Liver (tissue), 9 donors: ENCODE data around the gene GALNT10. TPM values are rescaled to one million over a fixed set of nuclear protein-coding genes. Genes with fewer than 3 reads are reported as not detected.

Experiments
- DNase-seq: peaks from one replicate; pipeline ENCODE4 v3.0.0-alpha.2; 2017; ENCODE audit warnings: low spot score
- H3K27ac ChIP-seq, 2 donors: one replicate each; pipeline ENCODE4 v1.7.0; 2013; ENCODE audit warnings: inconsistent platforms in 2 of 2, low read length in 2 of 2, control low read depth in 1 of 2, low read depth in 1 of 2, mild to moderate bottlenecking in 1 of 2
- H3K27me3 ChIP-seq, 4 donors: one replicate each; pipeline versions ENCODE4 v1.6.1 to v1.7.0; 2013; ENCODE audit warnings: low read length in 3 of 4, inconsistent platforms in 1 of 4, mild to moderate bottlenecking in 1 of 4, moderate library complexity in 1 of 4; ENCODE audit not compliant: control insufficient read depth in 4 of 4, insufficient read depth in 4 of 4
- H3K36me3 ChIP-seq, 4 donors: one replicate each; pipeline versions ENCODE4 v1.6.1 to v1.7.0; 2013; ENCODE audit warnings: low read length in 3 of 4, mild to moderate bottlenecking in 3 of 4, low read depth in 1 of 4, moderate library complexity in 1 of 4; ENCODE audit not compliant: control insufficient read depth in 4 of 4, insufficient read depth in 3 of 4
- H3K4me1 ChIP-seq, 4 donors: one replicate each; pipeline versions ENCODE4 v1.6.1 to v1.7.0; 2013; ENCODE audit warnings: low read length in 3 of 4, mild to moderate bottlenecking in 3 of 4, moderate library complexity in 1 of 4; ENCODE audit not compliant: control insufficient read depth in 4 of 4, insufficient read depth in 4 of 4
- H3K4me3 ChIP-seq, 3 donors: one replicate each; pipeline versions ENCODE4 v1.6.1 to v1.7.0; 2013; ENCODE audit warnings: low read length in 3 of 3, control low read depth in 1 of 3, low read depth in 1 of 3, mild to moderate bottlenecking in 1 of 3
- H3K9ac ChIP-seq, 2 donors: one replicate each; pipeline ENCODE4 v1.7.0; 2013; ENCODE audit warnings: low read length in 2 of 2, mild to moderate bottlenecking in 2 of 2, moderate library complexity in 2 of 2, control low read depth in 1 of 2, low read depth in 1 of 2
- H3K9me3 ChIP-seq, 4 donors: one replicate each; pipeline versions ENCODE4 v1.6.1 to v1.7.0; 2013; ENCODE audit warnings: low read length in 3 of 4; ENCODE audit not compliant: control insufficient read depth in 4 of 4
- ATF3 ChIP-seq: IDR thresholded peaks from 2 replicates; pipeline ENCODE4 v1.6.1; 2016; ENCODE audit warnings: antibody characterized with exemption
- CTCF ChIP-seq: fragments of 150-350 bp; IDR thresholded peaks from 2 replicates; pipeline ENCODE4 v1.5.1; 2017; ENCODE audit warnings: improper control_type of control experiment, low read depth, low read length; ENCODE audit not compliant: missing input control
- EGR1 ChIP-seq, 2 donors: IDR thresholded peaks; 2 replicates each; pipeline ENCODE4 v1.6.1; 2016 to 2018; ENCODE audit warnings: antibody characterized with exemption in 2 of 2, low read depth in 2 of 2
- FOXA1 ChIP-seq: IDR thresholded peaks from 2 replicates; pipeline ENCODE4 v1.6.1; 2016; ENCODE audit warnings: antibody characterized with exemption
- FOXA2 ChIP-seq: IDR thresholded peaks from 2 replicates; pipeline ENCODE4 v1.6.1; 2016; ENCODE audit warnings: antibody characterized with exemption
- GABPA ChIP-seq, 2 donors: IDR thresholded peaks in 1 of 2; conservative IDR thresholded peaks in 1 of 2; 2 replicates each; pipeline ENCODE4 v1.6.1; 2016; ENCODE audit warnings: antibody characterized with exemption in 2 of 2, mild to moderate bottlenecking in 1 of 2, moderate library complexity in 1 of 2
- HNF4A ChIP-seq, 2 donors: conservative IDR thresholded peaks; 2 replicates each; pipeline ENCODE4 v1.6.1; 2016; ENCODE audit warnings: antibody characterized with exemption in 2 of 2, mild to moderate bottlenecking in 2 of 2
- HNF4G ChIP-seq: IDR thresholded peaks from 2 replicates; pipeline ENCODE4 v1.6.1; 2016; ENCODE audit warnings: antibody characterized with exemption
- JUND ChIP-seq, 2 donors: IDR thresholded peaks; 2 replicates each; pipeline ENCODE4 v1.6.1; 2016; ENCODE audit warnings: antibody characterized with exemption in 2 of 2
- MAX ChIP-seq: IDR thresholded peaks from 2 replicates; pipeline ENCODE4 v1.6.1; 2016; ENCODE audit warnings: antibody characterized with exemption
- NR2F2 ChIP-seq: IDR thresholded peaks from 2 replicates; pipeline ENCODE4 v1.6.1; 2016; ENCODE audit warnings: antibody characterized with exemption
- RAD21 ChIP-seq, 2 donors: IDR thresholded peaks; 2 replicates each; pipeline ENCODE4 v1.6.1; 2016; ENCODE audit warnings: antibody characterized with exemption in 2 of 2, mild to moderate bottlenecking in 2 of 2
- REST ChIP-seq: IDR thresholded peaks from 2 replicates; pipeline ENCODE4 v1.6.1; 2016; ENCODE audit warnings: antibody characterized with exemption, mild to moderate bottlenecking
- RXRA ChIP-seq, 2 donors: IDR thresholded peaks; 2 replicates each; pipeline ENCODE4 v1.6.1; 2017 to 2018; ENCODE audit warnings: antibody characterized with exemption in 2 of 2, mild to moderate bottlenecking in 1 of 2
- SP1 ChIP-seq: IDR thresholded peaks from 2 replicates; pipeline ENCODE4 v1.6.1; 2018; ENCODE audit warnings: antibody characterized with exemption, mild to moderate bottlenecking
- TAF1 ChIP-seq: conservative IDR thresholded peaks from 2 replicates; pipeline ENCODE4 v1.6.1; 2016; ENCODE audit warnings: antibody characterized with exemption, mild to moderate bottlenecking
- YY1 ChIP-seq: IDR thresholded peaks from 2 replicates; pipeline ENCODE4 v1.6.1; 2016; ENCODE audit warnings: antibody characterized with exemption, mild to moderate bottlenecking
- ZBTB33 ChIP-seq: IDR thresholded peaks from 2 replicates; pipeline ENCODE4 v1.6.1; 2016; ENCODE audit warnings: antibody characterized with exemption
- WGBS: extraction: QIAGEN DNeasy Blood & Tissue Kit; methylation state at CpG from one replicate; pipeline ENCODE4 v1.1.7; 2013; 5-methylcytosine and 5-hydroxymethylcytosine counted together
- polyA plus RNA-seq, 2 donors: library from polyadenylated mRNA; stranded (reverse) in 1 of 2; unstranded in 1 of 2; fragments of 200-250 nt in 1 of 2; fragments of >200 nt in 1 of 2; fragmentation: Nextera tagmentation in 1 of 2; extraction: Ambion mirVana in 1 of 2; gene quantifications; one replicate each; pipeline versions ENCODE4 v1.2.1 to v1.2.3, GENCODE V29; 2013 to 2015
- total RNA-seq, 2 donors: library from RNA; depleted of rRNA; stranded (reverse); fragments of >200 nt; gene quantifications; one replicate each; pipeline ENCODE4 v1.2.3, GENCODE V29; 2014
- donor health status: healthy.
- donor health status: healthy.
- donor health status: healthy.
- donor health status: healthy.
- donor health status: healthy.

GALNT10 gene
- total and polyA plus RNA-seq, 4 donors = 1.1 to 17.8 (median 5.3) TPM

- Histone ChIP-seq H3K36me3 (no peaks in the 10 kb centered on the region), H3K4me1 (no peaks in the 10 kb centered on the region), H3K9ac (no peak overlapping the region), H3K27me3 (no peaks in the 10 kb centered on the region), H3K4me3 (no peak overlapping the region), H3K9me3 (no peaks in the 10 kb centered on the region), H3K27ac (no peak overlapping the region)
- 83% methylated on average over 4 of the region's 4 CpGs for WGBS
- DNase-seq = no peak
- no peak for TF ChIP-seq REST
- no peak for TF ChIP-seq MAX
- no peak for TF ChIP-seq ATF3
- no peak for TF ChIP-seq TAF1
- no peak for TF ChIP-seq ZBTB33
- no peak for TF ChIP-seq CTCF
- no peak for TF ChIP-seq RXRA (IDR thresholded peaks at IDR 0.05)
- TF ChIP-seq SP1 = no peak
- TF ChIP-seq YY1 = no peak
- TF ChIP-seq GABPA (IDR thresholded peaks at IDR 0.05 in 1 of 2, conservative IDR thresholded peaks at IDR 0.05 in 1 of 2) = no peak
- no peak for TF ChIP-seq HNF4G
- TF ChIP-seq RAD21 (IDR thresholded peaks at IDR 0.05) = no peak
- no peak for TF ChIP-seq JUND (IDR thresholded peaks at IDR 0.05)
- no peak for TF ChIP-seq FOXA2
- TF ChIP-seq HNF4A (conservative IDR thresholded peaks at IDR 0.05) = no peak
- TF ChIP-seq NR2F2 = no peak
Measured at GRCh38 chr5:154274828-154275185, 84.3 kb downstream of the GALNT10 start.

GRCh38 chr5:154275566-154275965, 85.0 kb downstream of the GALNT10 start:
- no peak for DNase-seq
- no peaks in the 10 kb centered on the region for H3K9me3 ChIP-seq
- WGBS = 88% methylated on average over 3 of the region's 3 CpGs
- H3K4me1 ChIP-seq = no peaks in the 10 kb centered on the region
- no peak overlapping the region for H3K27ac ChIP-seq
- H3K9ac ChIP-seq = no peak overlapping the region
- no peaks in the 10 kb centered on the region for H3K36me3 ChIP-seq
- no peak overlapping the region for H3K4me3 ChIP-seq
- no peaks in the 10 kb centered on the region for H3K27me3 ChIP-seq
- TF ChIP-seq NR2F2 (no peak), JUND (IDR thresholded peaks at IDR 0.05) (no peak), EGR1 (IDR thresholded peaks at IDR 0.05; ENCODE audit: low read depth in 2 of 2) (no peak), SP1 (no peak), YY1 (no peak), FOXA2 (no peak), MAX (no peak), GABPA (IDR thresholded peaks at IDR 0.05 in 1 of 2, conservative IDR thresholded peaks at IDR 0.05 in 1 of 2) (no peak), HNF4A (conservative IDR thresholded peaks at IDR 0.05) (no peak), ZBTB33 (no peak), FOXA1 (no peak), ATF3 (no peak), TAF1 (no peak)
